Fibroblast of pulmonary artery (primary cell): ENCODE results near the gene MVP.

ENCODE experiments used
- DNase-seq: peaks from one replicate; pipeline ENCODE4 v3.0.0-alpha.2; 2010; ENCODE audit warnings: low read depth
- H3K4me3 ChIP-seq: replicated peaks from 2 replicates; pipeline ENCODE4 v1.5.1; 2011; ENCODE audit warnings: low read depth, mild to moderate bottlenecking, control low read depth, low read length, moderate library complexity
- TF ChIP-seq, protein P1 (sequence below): IDR thresholded peaks from 2 replicates; pipeline ENCODE4 v1.5.1; 2011; ENCODE audit warnings: mild to moderate bottlenecking, control low read depth, low read length, inconsistent platforms; ENCODE audit errors: missing control alignments

MVP gene

GRCh38 chr16:29809031-29809747, 11.1 kb upstream of the MVP start:
- peak overlapping the region; percentile 66 for H3K4me3 ChIP-seq
- no peak for DNase-seq
- TF ChIP-seq, protein P1, sequence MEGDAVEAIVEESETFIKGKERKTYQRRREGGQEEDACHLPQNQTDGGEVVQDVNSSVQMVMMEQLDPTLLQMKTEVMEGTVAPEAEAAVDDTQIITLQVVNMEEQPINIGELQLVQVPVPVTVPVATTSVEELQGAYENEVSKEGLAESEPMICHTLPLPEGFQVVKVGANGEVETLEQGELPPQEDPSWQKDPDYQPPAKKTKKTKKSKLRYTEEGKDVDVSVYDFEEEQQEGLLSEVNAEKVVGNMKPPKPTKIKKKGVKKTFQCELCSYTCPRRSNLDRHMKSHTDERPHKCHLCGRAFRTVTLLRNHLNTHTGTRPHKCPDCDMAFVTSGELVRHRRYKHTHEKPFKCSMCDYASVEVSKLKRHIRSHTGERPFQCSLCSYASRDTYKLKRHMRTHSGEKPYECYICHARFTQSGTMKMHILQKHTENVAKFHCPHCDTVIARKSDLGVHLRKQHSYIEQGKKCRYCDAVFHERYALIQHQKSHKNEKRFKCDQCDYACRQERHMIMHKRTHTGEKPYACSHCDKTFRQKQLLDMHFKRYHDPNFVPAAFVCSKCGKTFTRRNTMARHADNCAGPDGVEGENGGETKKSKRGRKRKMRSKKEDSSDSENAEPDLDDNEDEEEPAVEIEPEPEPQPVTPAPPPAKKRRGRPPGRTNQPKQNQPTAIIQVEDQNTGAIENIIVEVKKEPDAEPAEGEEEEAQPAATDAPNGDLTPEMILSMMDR, result no peak

- DNase-seq, result no peak
- H3K4me3 ChIP-seq, result peak overlapping the region; percentile 12
- TF ChIP-seq, protein P1, result no peak
These were observed 10.2 kb upstream of the MVP start for GRCh38 chr16:29809850-29810698.

- TF ChIP-seq, protein P1, result no peak
- H3K4me3 ChIP-seq, result no peak overlapping the region
- DNase-seq, result no peak
These were observed 9.5 kb upstream of the MVP start for GRCh38 chr16:29810699-29811169.

GRCh38 chr16:29811170-29811895, 8.9 kb upstream of the MVP start:
- peak; percentile 99 for DNase-seq
- TF ChIP-seq, protein P1, result no peak
- peak overlapping the region; percentile 60 for H3K4me3 ChIP-seq

GRCh38 chr16:29811896-29812665, 8.2 kb upstream of the MVP start, which contains the start of gene PRRT2:
Gene PRRT2, plus strand, starts transcription at chr16:29812193. Its CDS starts 862 bp downstream, at chr16:29813055.
- TF ChIP-seq, protein P1, result no peak
- peak within 1 kb of the TSS; percentile 60 for H3K4me3 ChIP-seq
- DNase-seq, result peak; percentile 48
